Caco-2 (cell line): ENCODE data around the gene ZRANB1. TPM values are rescaled to one million over a fixed set of nuclear protein-coding genes. Genes with fewer than 3 reads are reported as not detected.

ENCODE experiments used
- BruUV-seq: library from RNA; stranded (reverse); fragments of 400-500 nt; replicated peaks from 2 replicates; lab custom pipeline; 2021; lab: Mats Ljungman, UMichigan
- CTCF ChIA-PET: fragments of 300-600 bp; sonication (Branson Sonifier 250); formaldehyde crosslinking; loops from one replicate; lab custom pipeline; 2022; ENCODE audit warnings: antibody characterized with exemption; lab: Charles Lee
- POLR2A ChIA-PET: fragments of 300-600 bp; sonication (Branson Sonifier 250); formaldehyde crosslinking; loops from one replicate; lab custom pipeline; 2022; ENCODE audit warnings: antibody characterized with exemption; lab: Charles Lee
- DNase-seq, 2 experiments: peaks; one replicate each; pipeline versions ENCODE4 v3.0.0 to v3.0.0-alpha.2; 2020 to 2022
- H3K27me3 ChIP-seq: replicated peaks from 2 replicates; pipeline ENCODE4 v1.6.0; 2011; ENCODE audit warnings: low read length; ENCODE audit not compliant: control insufficient read depth, insufficient read depth
- H3K36me3 ChIP-seq: 2 replicates; pipeline ENCODE4 v1.5.1; 2011; ENCODE audit warnings: low read length; ENCODE audit not compliant: control insufficient read depth, insufficient read depth
- H3K4me1 ChIP-seq: fragments of 250-450 bp; sonication (Bioruptor Pico); 2 replicates; pipeline ENCODE4 v1.5.1; 2020; ENCODE audit warnings: mild to moderate bottlenecking
- H3K4me3 ChIP-seq: 2 replicates; pipeline ENCODE4 v1.5.1; 2011; ENCODE audit warnings: low read depth, mild to moderate bottlenecking, control low read depth, low read length
- H3K9me3 ChIP-seq: fragments of 250-450 bp; sonication (Bioruptor Pico); 2 replicates; pipeline ENCODE4 v1.5.1; 2020; ENCODE audit warnings: mild to moderate bottlenecking, moderate library complexity
- H3K27ac Mint-ChIP-seq: one replicate; pipeline ENCODE4 v1.8.0; 2022; ENCODE audit warnings: mixed read lengths; ENCODE audit not compliant: unreplicated experiment
- H3K27me3 Mint-ChIP-seq: one replicate; pipeline ENCODE4 v1.8.0; 2022; ENCODE audit warnings: mixed read lengths; ENCODE audit not compliant: insufficient read depth, unreplicated experiment
- H3K36me3 Mint-ChIP-seq: one replicate; pipeline ENCODE4 v1.8.0; 2022; ENCODE audit warnings: mild to moderate bottlenecking, mixed read lengths; ENCODE audit not compliant: insufficient read depth, unreplicated experiment
- H3K4me1 Mint-ChIP-seq: one replicate; pipeline ENCODE4 v1.8.0; 2022; ENCODE audit warnings: low read depth, mixed read lengths; ENCODE audit not compliant: unreplicated experiment
- H3K4me3 Mint-ChIP-seq: one replicate; pipeline ENCODE4 v1.8.0; 2022; ENCODE audit warnings: mild to moderate bottlenecking, moderate library complexity, mixed read lengths; ENCODE audit not compliant: unreplicated experiment
- H3K9me3 Mint-ChIP-seq: one replicate; pipeline ENCODE4 v1.8.0; 2022; ENCODE audit warnings: mixed read lengths; ENCODE audit not compliant: unreplicated experiment
- CTCF ChIP-seq, 2 experiments: fragments of 200-600 bp in 1 of 2; IDR thresholded peaks; 1 replicate in 1 of 2; 2 replicates in 1 of 2; pipeline versions ENCODE4 v1.5.1 to v1.8.0; 2011 to 2022; ENCODE audit warnings: antibody characterized with exemption in 1 of 2, control low read depth in 1 of 2, inconsistent platforms in 1 of 2, low read depth in 1 of 2, low read length in 1 of 2, mild to moderate bottlenecking in 1 of 2, moderate library complexity in 1 of 2; ENCODE audit not compliant: insufficient read depth in 1 of 2, severe bottlenecking in 1 of 2, unreplicated experiment in 1 of 2
- intact Hi-C: fragments of 100-400 bp; cut with micrococcal nuclease; formaldehyde crosslinking; loops from one replicate; pipeline ENCODE4 v1.10.0; 2022; ENCODE audit not compliant: unreplicated experiment
- total RNA-seq: library from RNA; stranded (reverse); gene quantifications from 2 replicates; pipeline ENCODE4 v1.2.3, GENCODE V29; 2022

ZRANB1 gene
- total RNA-seq, 1 experiment from 2014 or later: 24.6 TPM

GRCh38 chr10:125020386-125020785, 78.5 kb downstream of the ZRANB1 start:
- Mint-ChIP-seq H3K36me3 (peaks cover 81% of the 10 kb centered on the region), H3K27me3 (no peaks in the 10 kb centered on the region), H3K4me3 (no peak overlapping the region), H3K9me3 (no peaks in the 10 kb centered on the region), H3K27ac (no peak overlapping the region), H3K4me1 (no peaks in the 10 kb centered on the region)
- no peaks in the 10 kb centered on the region for H3K4me1 ChIP-seq
- no peaks in the 10 kb centered on the region for H3K27me3 ChIP-seq
- DNase-seq: no peak
- ChIA-PET CTCF (no interaction called here), POLR2A (interaction anchor here (0.6 kb wide), 1 partner anchor 11 kb away, joined by 4 read pairs; no protein-coding TSS in a partner anchor)
- H3K36me3 ChIP-seq: peaks cover 11% of the 10 kb centered on the region
- TF ChIP-seq CTCF (IDR thresholded peaks at IDR 0.05; ENCODE audit: insufficient read depth in 1 of 2, low read depth in 1 of 2, low read length in 1 of 2, severe bottlenecking in 1 of 2, unreplicated experiment in 1 of 2): no peak
- H3K9me3 ChIP-seq: no peaks in the 10 kb centered on the region
- intact Hi-C loops: no loop called here
- no TSS peak for BruUV-seq
- H3K4me3 ChIP-seq: no peak overlapping the region

GRCh38 chr10:125020871-125021270, 78.9 kb downstream of the ZRANB1 start:
- Mint-ChIP-seq H3K27me3 (no peaks in the 10 kb centered on the region), H3K27ac (no peak overlapping the region), H3K9me3 (no peaks in the 10 kb centered on the region), H3K4me1 (no peaks in the 10 kb centered on the region), H3K4me3 (no peak overlapping the region), H3K36me3 (peaks cover 81% of the 10 kb centered on the region)
- H3K4me1 ChIP-seq: no peaks in the 10 kb centered on the region
- no peak for DNase-seq
- POLR2A ChIA-PET: interaction anchor here (0.6 kb wide), 1 partner anchor 12 kb away, joined by 4 read pairs; no protein-coding TSS in a partner anchor
- H3K4me3 ChIP-seq: no peak overlapping the region
- no peak for TF ChIP-seq CTCF (IDR thresholded peaks at IDR 0.05; ENCODE audit: insufficient read depth in 1 of 2, low read depth in 1 of 2, low read length in 1 of 2, severe bottlenecking in 1 of 2, unreplicated experiment in 1 of 2)
- CTCF ChIA-PET: no interaction called here
- no peaks in the 10 kb centered on the region for H3K9me3 ChIP-seq
- H3K27me3 ChIP-seq: no peaks in the 10 kb centered on the region
- BruUV-seq: no TSS peak
- H3K36me3 ChIP-seq: peaks cover 11% of the 10 kb centered on the region
- intact Hi-C loops: no loop called here

GRCh38 chr10:125021686-125022344, 79.9 kb downstream of the ZRANB1 start:
- Histone ChIP-seq H3K36me3 (peaks cover 10% of the 10 kb centered on the region), H3K4me3 (no peak overlapping the region), H3K9me3 (no peaks in the 10 kb centered on the region), H3K27me3 (no peaks in the 10 kb centered on the region), H3K4me1 (no peaks in the 10 kb centered on the region)
- BruUV-seq: no TSS peak
- no peaks in the 10 kb centered on the region for H3K4me1 Mint-ChIP-seq
- no peaks in the 10 kb centered on the region for H3K27me3 Mint-ChIP-seq
- H3K36me3 Mint-ChIP-seq: peaks cover 86% of the 10 kb centered on the region
- TF ChIP-seq CTCF (IDR thresholded peaks at IDR 0.05; ENCODE audit: insufficient read depth in 1 of 2, low read depth in 1 of 2, low read length in 1 of 2, severe bottlenecking in 1 of 2, unreplicated experiment in 1 of 2): no peak
- intact Hi-C loops: no loop called here
- no peak overlapping the region for H3K27ac Mint-ChIP-seq
- DNase-seq: no peak
- ChIA-PET POLR2A (no interaction called here), CTCF (no interaction called here)
- no peaks in the 10 kb centered on the region for H3K9me3 Mint-ChIP-seq
- no peak overlapping the region for H3K4me3 Mint-ChIP-seq
